HG02943 (cell line): ENCODE results near the gene COLEC12.
"Not testable (repeated sequence)": the region's sequence is repeated elsewhere in the genome, so short reads cannot be mapped to it uniquely, and the experiment has no call there.

Source experiments
- ATAC-seq: cut with Tn5 transposase; IDR thresholded peaks from one replicate; pipeline ENCODE4 v1.9.1; 2021; ENCODE audit warnings: mild to moderate bottlenecking, low read depth, moderate library complexity; ENCODE audit not compliant: unreplicated experiment

Gene COLEC12

DNA sequence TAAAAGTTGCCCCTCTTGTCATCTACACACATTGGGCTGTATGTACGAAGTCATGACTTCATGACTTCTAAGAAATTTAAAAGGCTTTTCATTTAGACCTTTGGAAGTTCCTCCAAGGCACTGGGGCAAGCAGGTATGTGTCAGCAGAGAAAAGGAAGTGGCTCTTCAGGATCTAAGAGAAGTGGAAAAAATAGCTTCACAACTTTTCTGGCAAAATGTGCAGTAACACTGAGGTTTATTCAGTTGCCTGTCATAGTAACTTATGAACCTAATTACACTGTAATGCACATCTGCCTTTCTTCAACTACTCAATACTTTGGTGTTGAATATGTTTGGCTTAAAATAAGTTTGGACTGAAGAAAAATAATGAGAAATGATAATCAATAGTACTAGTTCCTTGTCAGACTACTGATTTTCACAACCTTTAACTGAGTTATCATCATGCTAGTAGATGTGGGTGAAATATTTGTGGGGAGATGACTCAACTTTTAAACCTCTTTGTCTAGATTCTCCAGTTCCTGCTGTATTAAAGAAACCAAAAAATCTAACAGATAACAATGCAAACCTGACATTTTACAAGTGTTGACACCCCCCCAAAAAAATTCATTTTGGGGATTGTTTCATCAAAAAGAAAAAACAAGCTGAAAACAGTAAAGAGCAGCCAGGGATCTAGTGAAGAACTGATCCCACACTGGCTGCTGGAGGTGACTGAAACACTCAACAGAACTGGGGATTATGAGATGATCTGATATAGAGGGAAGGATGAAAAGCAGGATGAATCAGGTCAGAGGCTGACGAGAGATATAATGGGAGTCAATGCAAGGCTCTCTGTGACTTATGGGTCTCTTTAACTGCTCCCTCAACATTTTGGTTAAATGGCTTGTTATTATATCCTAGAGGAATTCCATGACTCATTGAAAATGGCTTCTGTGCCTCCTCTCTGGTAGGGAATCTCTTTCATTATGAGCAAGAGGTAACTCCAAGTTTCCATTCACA is 84.6 kb downstream of the COLEC12 start:
- ATAC-seq = no peak

DNA sequence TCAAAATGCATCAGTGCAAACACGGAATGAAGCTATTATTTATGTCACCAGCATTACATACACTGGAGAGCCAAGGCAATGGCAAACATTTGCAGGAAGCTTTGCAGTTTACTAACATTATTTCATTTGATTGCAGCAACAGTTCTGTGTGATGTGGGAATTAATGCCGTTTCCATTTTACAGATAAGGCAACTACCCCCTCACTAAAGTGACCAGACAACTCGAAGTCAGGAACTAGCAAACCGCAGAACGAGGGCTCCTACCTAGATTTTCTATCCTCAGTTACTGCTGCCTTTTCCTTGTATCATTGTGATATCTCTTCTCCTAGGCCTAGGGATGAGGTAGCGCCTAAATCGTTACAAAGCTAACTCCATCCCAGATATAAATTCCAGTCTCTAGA is 85.5 kb downstream of the COLEC12 start:
- ATAC-seq = no peak

DNA sequence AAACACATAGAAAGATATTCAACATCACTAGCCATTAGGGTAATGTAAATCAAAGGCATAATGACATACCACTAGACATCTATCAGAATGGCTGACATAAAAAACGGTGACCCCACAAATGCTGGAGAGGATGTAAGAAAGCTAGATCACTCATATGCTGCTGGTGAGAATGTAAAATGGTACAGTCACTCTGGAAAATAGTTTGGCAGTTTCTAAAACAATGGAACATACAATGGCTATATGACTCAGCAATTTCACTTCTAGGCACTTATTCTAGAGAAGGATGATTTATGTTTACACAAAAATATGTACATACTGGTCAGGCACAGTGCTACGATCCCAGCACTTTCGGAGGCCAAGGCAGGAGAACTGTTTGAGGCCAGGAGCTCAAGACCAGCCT is 87.3 kb downstream of the COLEC12 start:
- ATAC-seq = no peak

DNA sequence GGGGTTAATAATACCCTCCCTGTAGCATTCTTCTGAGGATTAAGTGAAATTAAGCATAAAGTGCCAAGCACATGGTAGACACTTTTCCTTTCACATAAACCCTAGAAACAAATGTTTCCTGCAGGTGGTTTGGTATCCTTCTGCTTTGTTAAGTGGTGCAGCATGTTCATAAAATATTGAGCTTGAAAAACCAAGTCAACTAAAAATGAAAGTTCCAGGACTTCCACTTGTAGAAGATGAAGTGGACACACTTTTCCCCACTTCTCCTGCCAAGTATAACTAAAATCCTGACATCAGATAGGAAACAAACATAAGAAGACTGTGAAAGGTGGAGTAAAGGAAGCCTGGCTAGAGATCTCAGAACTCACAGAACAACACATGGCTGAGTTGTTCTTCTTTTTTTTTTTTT is 90.5 kb downstream of the COLEC12 start:
- ATAC-seq = no peak

DNA sequence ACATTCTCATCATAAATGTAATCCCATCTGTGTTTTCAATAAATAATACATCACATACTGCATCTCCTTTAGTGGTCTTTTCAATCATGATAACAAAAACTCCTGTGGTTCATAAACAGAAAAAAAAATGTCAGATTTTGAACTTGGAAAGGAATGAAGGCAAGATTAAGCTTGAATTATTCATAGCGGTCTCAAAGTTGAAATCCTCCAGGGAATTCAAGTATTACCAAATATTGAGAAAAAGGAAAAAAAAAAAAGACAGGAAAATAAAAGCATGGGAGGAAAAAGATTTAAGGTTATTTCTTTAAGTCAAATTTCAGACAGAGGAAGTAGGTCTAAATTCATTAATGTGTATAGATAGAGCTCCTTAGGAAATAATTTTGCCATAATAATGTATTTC is 92.1 kb downstream of the COLEC12 start:
- ATAC-seq = no peak

DNA sequence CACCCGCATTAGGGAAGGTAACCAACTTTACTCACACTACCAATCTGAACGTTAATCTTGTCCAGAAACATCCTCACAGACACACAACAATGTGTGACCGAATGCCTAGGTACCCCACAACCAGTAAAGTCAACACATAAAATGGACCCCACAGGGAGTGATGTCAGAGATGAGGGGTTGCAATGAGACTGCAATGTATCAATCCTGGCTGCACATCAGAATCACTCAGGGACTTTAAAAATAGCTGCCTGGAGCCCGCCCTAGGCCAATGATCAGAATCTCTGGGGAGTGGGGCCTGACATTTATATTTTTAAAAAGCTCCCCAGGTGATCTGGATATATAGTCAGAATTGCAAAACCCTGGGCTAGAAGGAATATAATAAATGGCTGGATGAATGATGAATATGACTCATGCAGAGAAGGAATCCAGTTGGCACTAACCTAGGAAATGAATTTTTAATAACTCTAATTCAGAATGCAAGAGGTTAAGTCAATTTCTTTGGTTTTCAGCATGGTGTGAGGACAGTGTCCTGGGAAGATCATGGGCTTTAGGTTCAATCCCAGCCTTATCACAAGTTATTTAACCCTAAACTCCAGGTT is 92.8 kb downstream of the COLEC12 start:
- ATAC-seq = no peak

DNA sequence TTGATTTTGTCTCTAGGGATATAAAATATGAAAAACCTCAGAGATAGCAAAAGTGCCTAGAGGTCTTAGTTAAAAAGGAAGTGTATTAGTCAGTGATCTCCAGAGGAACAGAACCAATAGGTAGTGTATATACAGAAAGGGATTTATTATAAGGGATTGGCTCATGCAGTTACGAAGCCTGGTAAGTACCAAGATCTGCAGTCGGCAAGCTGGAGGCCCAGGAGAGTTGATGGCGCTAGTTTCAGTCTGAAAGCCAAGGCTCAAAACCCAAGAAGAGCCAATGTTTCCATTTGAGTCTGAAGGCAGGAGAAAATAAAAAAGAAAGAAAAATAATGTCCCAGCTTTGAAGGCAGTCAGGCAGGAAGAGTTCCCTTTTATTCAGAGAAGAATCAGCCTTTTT is 93.3 kb downstream of the COLEC12 start:
- no peak for ATAC-seq

DNA sequence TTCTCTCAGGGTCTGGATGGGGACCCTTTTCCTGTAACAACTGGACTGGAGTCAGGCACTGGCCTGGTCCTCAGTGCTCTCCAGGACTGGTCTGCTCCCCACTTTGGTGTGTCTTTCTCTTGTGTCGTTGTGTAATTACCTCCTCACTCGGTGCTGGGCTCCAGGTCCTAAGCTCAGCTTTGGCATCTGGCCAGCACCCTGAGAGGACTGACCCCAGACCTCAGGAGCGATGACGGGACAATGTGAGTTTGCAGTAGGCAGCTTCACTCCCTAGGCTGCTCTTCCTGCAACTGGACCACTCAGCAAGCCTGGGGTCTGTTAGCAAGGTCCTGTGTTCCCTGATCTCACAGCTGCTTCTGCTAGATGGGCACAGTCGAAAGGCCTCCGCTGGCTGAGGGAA is 93.8 kb downstream of the COLEC12 start:
- ATAC-seq = no peak

DNA sequence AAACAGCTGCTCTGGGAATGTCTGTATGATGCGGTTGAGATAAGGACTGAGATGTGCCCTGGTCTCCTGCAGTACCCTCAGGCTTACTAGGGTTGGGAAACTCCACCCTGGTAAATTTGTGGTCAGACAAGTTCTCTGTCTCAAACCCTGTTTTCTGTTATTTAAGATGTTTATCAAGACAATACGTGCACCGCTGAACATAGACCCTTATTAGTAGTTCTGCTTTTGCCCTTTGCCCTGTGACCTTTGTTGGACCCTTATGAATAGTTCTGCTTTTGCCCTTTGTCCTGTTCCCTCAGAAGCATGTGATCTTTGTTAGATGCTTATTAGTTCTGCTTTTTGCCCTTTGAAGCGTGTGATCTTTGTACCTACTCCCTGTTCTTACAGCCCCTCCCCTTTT is 95.5 kb downstream of the COLEC12 start:
- not testable (repeated sequence) for ATAC-seq

DNA sequence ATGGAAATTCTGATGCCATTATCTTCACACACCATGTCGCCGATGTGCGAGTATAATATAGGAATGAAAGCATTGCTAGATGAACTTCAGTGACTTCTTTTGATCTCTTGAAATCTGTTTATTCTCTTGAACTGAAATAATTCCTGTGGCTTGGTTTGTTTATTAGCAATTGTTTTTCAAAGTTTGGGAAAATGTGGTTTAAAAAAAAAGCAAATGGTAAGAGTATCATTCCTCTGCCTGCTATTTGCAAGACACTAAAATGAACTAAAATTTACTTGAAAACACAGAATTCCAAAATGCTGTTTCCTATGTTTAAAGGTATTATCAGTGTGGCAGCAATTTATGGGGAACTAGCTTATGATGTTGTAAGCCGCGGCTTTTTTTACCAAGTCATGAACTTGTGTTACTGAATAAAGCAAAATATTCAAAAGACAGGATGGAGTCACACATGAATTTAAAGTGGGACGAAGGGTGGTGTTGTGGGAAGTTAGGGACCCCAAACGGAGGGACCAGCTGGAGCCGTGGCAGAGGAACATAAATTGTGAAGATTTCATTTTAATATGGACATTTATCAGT is 96.4 kb downstream of the COLEC12 start:
- ATAC-seq = no peak

DNA sequence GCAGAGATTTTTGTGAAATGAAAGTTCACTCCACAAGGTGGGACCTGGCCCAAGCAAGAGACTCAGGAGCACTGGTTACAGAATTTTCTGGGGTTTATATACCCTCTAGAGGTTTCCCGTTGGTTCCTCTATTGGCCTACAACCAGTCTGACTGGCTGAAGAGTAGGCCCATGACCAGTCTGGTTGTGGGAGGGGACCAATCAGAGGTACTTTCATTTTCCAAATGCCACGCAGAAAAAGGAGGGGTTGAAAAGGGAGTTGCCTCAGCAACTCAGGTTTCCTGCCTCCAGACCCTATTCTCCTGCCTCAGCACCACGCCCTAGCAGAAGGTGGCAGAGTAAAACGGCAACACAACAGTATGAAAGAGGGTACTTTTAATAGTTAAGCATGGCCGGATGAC is 98.4 kb downstream of the COLEC12 start:
- ATAC-seq = no peak

DNA sequence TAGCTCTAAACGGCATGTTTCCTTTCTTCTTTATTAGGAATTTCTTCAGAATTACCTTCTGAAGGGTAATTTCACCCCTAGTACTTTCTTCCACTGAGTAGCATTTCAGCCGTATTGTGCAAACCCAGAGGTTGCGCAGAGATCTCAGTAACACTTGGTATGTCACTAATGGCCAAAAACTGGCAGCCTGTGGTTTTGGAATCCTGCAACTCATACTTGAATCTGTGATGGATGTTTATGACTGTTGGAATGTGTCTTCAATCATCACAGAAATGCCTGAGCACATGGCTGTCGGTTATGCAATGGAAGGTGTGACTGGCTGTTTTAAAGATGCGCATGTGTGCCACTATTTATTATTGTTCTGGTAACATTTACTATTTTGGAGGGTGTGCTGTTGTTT is 100.0 kb downstream of the COLEC12 start:
- ATAC-seq = no peak

DNA sequence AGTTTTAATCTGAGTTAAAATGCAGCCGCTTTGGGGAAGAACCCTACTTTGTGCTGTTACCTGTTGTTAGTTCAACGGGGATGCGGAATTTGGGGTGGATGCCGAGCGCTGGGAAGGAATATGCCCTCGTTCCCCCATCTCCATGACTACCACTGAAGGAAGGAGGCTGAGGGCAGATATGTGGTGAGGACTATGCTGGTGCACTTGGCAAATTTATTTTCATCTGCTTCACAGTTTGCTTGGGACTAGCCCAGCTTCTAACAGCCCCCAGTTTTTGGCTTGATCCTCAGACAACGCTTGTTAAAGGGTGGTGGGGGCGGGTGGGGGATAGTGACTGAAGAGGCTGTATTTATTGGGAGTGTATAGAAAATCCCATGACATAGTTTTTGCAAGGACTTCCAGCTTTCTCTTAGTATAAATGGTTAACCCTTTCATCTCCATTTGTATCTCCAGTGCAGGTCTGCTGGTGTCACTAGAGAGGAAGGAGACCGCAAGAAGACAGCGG is 100.8 kb downstream of the COLEC12 start:
- no peak for ATAC-seq

DNA sequence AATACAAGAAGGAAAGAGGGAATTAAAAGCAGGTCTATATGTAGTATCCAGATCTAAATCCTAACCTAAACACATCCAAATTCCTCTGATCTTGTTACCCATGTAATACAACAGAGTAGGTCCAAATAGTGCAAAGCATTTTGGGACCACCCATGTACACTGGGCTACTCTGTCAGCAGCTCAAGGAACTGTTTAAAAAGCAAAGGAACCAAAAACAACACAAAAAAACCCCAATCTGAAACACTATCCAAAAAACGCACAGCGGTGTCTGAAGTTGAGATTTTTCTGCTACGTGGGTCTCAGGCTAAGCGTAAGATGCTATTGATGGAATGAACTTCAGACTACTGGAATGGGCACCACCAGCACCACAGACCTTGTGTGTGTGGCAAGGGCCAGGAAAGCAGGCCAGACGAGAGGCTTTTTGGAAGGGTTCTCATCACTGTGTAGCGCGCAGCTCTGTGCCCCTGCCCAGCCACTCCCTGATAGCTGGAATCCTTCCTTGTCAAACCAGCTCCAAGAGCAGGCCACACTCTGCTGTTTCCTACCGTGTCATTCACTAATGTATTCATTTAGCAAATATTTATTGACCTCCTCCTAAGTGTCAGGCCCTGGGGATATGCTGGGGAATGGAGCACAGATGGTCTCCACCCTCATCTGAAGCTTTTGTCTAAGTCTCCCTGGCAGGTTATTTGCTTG is 101.4 kb downstream of the COLEC12 start:
- no peak for ATAC-seq

DNA sequence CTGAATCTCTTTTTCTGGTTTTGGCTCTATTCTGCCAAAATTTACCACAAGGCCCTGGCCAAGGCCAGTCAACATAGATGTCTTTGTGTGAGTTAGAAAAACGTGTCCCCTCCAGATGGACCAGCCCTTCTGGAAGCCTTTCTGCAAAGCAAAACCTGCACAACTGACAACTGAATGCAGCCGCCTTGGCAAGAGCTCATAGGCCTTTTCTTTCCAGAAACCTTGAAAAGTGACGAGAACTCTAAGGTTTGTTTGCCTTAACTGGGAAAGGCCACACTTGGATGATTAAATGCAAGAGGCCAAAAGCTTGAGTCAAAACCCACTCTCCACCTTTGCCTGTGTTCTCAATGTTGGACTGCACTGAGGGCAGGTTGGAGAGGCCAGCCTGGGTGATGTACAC is 103.9 kb downstream of the COLEC12 start:
- no peak for ATAC-seq

DNA sequence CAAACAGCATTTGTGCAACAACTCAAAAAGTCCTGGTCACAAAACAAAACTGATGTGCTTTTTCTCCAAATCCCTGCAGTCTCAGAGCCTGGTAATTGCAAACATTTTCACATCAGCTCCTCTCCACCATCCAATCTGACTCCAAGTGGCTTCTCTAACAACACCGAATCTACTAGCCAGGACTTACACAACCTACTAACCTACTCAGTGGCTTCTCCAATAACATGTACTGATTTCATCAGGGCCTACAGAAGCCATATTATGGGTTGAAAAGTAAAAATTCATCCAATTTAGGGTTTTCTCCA is 104.3 kb downstream of the COLEC12 start:
- no peak for ATAC-seq

DNA sequence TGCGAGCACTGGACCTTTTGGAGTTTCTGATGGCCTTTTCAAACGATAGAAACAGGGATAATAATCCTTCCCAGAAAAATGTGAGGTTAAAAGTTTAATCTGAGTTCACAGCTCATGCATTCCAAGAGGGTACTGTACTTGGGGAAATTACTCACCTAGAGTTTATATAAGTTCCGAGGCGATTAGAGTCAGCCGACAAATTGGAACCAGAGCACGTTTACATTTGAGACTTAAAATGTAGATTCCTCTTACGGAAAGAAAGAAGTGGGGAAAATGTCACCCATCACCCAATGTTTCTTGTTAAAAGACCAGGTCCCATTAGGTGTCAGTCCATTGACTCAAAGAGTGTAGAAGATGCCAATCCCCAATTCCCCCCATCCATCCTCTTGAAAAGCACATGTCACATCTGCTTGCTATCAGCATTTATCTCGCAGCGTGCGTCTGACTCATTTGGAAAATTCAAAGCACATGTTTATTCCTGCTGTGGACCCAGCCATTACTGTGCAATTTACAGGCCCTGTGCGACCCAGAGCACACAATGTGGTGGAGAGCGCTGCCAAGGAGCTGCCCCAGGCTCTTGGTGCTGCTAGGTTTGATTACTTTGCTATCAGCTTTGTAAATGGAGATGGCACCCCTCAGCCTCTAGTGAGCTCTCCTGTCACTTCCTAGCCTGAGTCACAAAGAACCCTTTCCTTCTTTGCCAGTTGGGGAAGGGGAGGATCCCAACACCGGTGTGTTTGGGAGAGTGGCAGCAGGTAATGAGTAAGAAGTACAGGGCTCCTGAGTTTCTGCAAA is 104.8 kb downstream of the COLEC12 start:
- no peak for ATAC-seq

DNA sequence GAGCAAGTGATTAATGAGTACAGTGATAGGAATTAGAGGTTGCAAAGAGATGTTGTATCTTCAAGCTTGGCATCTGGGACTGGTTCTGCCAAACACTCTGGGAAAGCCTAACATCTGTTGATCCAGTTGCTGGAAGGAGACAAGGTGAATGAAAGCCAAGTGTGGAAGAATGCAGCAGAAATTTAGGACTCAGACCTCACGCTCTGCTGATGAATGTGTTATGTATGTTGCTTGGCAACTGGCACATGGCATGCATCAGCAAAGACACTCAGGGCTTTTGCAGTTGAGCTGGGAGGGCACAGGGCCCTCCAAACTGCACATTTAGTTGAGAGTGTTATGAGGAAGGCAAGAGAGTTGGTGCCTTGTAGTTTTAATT is 105.5 kb downstream of the COLEC12 start:
- no peak for ATAC-seq

DNA sequence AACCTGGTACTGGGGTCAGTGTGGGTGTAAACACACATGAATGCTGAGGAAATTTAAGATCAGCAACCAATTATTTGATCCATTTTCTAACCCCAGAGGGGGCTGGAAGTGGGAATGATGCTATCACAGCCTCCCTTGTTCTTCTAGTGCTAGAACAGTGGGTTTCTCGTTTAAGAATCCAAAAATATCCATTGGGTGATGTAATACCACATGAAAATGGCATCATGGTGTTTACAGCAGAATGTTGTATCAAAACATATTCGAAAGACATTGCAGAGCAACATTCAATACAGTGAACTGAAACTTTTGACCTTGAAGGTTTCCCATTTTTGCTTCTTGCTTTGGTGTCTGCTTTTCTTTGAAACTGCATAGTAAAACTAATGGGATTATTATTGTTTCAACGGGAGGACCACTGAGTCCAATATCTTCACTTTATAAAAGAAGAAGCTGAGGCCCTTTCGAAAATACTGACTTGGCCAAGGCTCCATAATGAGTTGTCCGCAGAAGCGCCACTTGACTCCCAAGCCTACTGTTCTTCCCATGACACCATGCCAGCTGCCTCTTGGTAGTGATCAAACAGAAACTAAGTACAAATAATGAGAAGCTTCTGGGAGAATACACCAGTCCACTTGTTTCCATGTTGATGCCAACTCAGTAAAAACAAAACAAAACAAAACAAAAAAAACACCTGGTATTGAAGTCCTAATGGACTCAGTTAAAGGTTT is 106.1 kb downstream of the COLEC12 start:
- no peak for ATAC-seq

DNA sequence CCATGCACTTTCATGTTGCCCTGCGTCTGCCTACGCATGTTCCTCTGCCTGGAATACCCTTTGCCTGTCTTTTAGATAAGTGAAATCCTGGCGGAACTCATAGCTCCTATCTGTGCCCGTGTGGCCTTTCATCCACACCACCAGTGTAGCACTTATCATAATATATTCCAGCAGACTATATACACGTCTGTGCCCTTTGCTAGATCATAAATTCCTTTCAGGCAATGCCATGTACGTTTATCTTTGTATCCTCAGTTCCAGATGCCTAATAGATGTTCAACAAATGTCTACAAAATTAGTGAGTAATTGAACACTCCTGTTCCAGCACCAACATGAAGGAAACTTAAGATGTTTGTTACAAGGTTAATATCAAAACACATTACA is 106.9 kb downstream of the COLEC12 start:
- no peak for ATAC-seq
